Smooth muscle cell (in vitro differentiated cells): ENCODE data around the gene SPRR2E. TPM values are rescaled to one million over a fixed set of nuclear protein-coding genes. Genes with fewer than 3 reads are reported as not detected.

Experiments
- DNase-seq: peaks from one replicate; lab custom pipeline; 2025; ENCODE audit not compliant: unreplicated experiment; lab: John Stamatoyannopoulos, UW
- H2AFZ ChIP-seq: fragments of 200-600 bp; sonication (generic); 2 replicates; pipeline ENCODE4 v1.6.0; 2016; ENCODE audit warnings: antibody characterized with exemption, low read depth, mild to moderate bottlenecking
- H3F3A ChIP-seq: fragments of 200-600 bp; sonication (generic); 2 replicates; pipeline ENCODE4 v1.6.0; 2017; ENCODE audit warnings: antibody characterized with exemption, low read depth
- H3K27ac ChIP-seq: fragments of 200-600 bp; sonication (generic); 2 replicates; pipeline ENCODE4 v1.5.1; 2016; ENCODE audit warnings: low read depth, mild to moderate bottlenecking
- H3K27me3 ChIP-seq: fragments of 200-600 bp; sonication (generic); 2 replicates; pipeline ENCODE4 v1.6.1; 2016; ENCODE audit warnings: low read depth, mild to moderate bottlenecking
- H3K36me3 ChIP-seq: fragments of 200-600 bp; sonication (generic); 2 replicates; pipeline ENCODE4 v1.5.1; 2016; ENCODE audit warnings: low read depth
- H3K4me1 ChIP-seq: fragments of 200-600 bp; sonication (generic); 2 replicates; pipeline ENCODE4 v1.5.1; 2016; ENCODE audit warnings: low read depth
- H3K4me2 ChIP-seq: fragments of 200-600 bp; sonication (generic); 2 replicates; pipeline ENCODE4 v1.6.0; 2016; ENCODE audit warnings: mild to moderate bottlenecking
- H3K4me3 ChIP-seq: fragments of 200-600 bp; sonication (generic); 2 replicates; pipeline ENCODE4 v1.5.1; 2016; ENCODE audit warnings: mild to moderate bottlenecking
- H3K79me2 ChIP-seq: fragments of 200-600 bp; sonication (generic); 2 replicates; pipeline ENCODE4 v1.6.0; 2016; ENCODE audit warnings: low read depth, mild to moderate bottlenecking
- H3K9ac ChIP-seq: fragments of 200-600 bp; sonication (generic); 2 replicates; pipeline ENCODE4 v1.6.0; 2016; ENCODE audit warnings: low read depth
- H3K9me3 ChIP-seq: fragments of 200-600 bp; sonication (generic); replicated peaks from 2 replicates; pipeline ENCODE4 v1.5.1; 2016; ENCODE audit warnings: low read depth
- H4K20me1 ChIP-seq: fragments of 200-600 bp; sonication (generic); 2 replicates; pipeline ENCODE4 v1.6.0; 2016; ENCODE audit warnings: low read depth
- WGBS: methylation state at CpG from one replicate; pipeline ENCODE4 v1.1.7; 2016; ENCODE audit warnings: low lambda C conversion rate; 5-methylcytosine and 5-hydroxymethylcytosine counted together
- polyA plus RNA-seq: library from polyadenylated mRNA; unstranded; fragments of >200 nt; fragmentation: Nextera tagmentation; extraction: Ambion mirVana; gene quantifications from 2 replicates; pipeline ENCODE4 v1.2.1, GENCODE V29; 2016
- total RNA-seq: library from RNA; depleted of rRNA; stranded (reverse); fragments of >200 nt; gene quantifications from 2 replicates; pipeline ENCODE4 v1.2.3, GENCODE V29; 2014
- TF ChIP-seq, protein P1 (sequence below): fragments of 200-600 bp; sonication (generic); IDR thresholded peaks from 2 replicates; pipeline ENCODE4 v1.5.1; 2017; ENCODE audit warnings: borderline replicate concordance, mild to moderate bottlenecking, antibody characterized with exemption; ENCODE audit not compliant: insufficient read depth, poor library complexity, severe bottlenecking

Gene SPRR2E
- total RNA-seq (1.4 TPM in 1 of 2 replicates, not detected in the other), polyA plus RNA-seq (2.7 and 8.5 TPM in 2 replicates)

GRCh38 chr1:153094426-153094825 is at the start of gene SPRR2E:
TSS of gene SPRR2E (minus strand) at chr1:153094526. CDS start at chr1:153093751, 775 bp downstream.
- Histone ChIP-seq H3K9ac (no peak within 1 kb of the TSS), H3F3A (no peaks in the 10 kb centered on the region), H4K20me1 (no peaks in the 10 kb centered on the region), H2AFZ (no peak within 1 kb of the TSS), H3K9me3 (no peaks in the 10 kb centered on the region), H3K79me2 (no peaks in the 10 kb centered on the region), H3K4me2 (no peak within 1 kb of the TSS), H3K27ac (no peak within 1 kb of the TSS), H3K4me3 (no peak within 1 kb of the TSS), H3K36me3 (no peaks in the 10 kb centered on the region), H3K4me1 (no peaks in the 10 kb centered on the region), H3K27me3 (no peaks in the 10 kb centered on the region)
- TF ChIP-seq, protein P1, sequence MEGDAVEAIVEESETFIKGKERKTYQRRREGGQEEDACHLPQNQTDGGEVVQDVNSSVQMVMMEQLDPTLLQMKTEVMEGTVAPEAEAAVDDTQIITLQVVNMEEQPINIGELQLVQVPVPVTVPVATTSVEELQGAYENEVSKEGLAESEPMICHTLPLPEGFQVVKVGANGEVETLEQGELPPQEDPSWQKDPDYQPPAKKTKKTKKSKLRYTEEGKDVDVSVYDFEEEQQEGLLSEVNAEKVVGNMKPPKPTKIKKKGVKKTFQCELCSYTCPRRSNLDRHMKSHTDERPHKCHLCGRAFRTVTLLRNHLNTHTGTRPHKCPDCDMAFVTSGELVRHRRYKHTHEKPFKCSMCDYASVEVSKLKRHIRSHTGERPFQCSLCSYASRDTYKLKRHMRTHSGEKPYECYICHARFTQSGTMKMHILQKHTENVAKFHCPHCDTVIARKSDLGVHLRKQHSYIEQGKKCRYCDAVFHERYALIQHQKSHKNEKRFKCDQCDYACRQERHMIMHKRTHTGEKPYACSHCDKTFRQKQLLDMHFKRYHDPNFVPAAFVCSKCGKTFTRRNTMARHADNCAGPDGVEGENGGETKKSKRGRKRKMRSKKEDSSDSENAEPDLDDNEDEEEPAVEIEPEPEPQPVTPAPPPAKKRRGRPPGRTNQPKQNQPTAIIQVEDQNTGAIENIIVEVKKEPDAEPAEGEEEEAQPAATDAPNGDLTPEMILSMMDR: no peak
- no peak for DNase-seq

- no peaks in the 10 kb centered on the region for H3F3A ChIP-seq
- no peak overlapping the region for H2AFZ ChIP-seq
- H3K27ac ChIP-seq: no peak overlapping the region
- TF ChIP-seq, protein P1: no peak
- no peak overlapping the region for H3K4me2 ChIP-seq
- H3K27me3 ChIP-seq: no peaks in the 10 kb centered on the region
- no peaks in the 10 kb centered on the region for H3K36me3 ChIP-seq
- no peaks in the 10 kb centered on the region for H3K4me1 ChIP-seq
- H3K4me3 ChIP-seq: no peak overlapping the region
- peaks cover 7% of the 10 kb centered on the region for H3K9me3 ChIP-seq
- 79% methylated on average over 3 of the region's 3 CpGs for WGBS
- DNase-seq: no peak
- H3K79me2 ChIP-seq: no peaks in the 10 kb centered on the region
- no peak overlapping the region for H3K9ac ChIP-seq
- no peaks in the 10 kb centered on the region for H4K20me1 ChIP-seq
These were observed 47.1 kb upstream of the SPRR2E start for GRCh38 chr1:153141377-153141776.

DNA sequence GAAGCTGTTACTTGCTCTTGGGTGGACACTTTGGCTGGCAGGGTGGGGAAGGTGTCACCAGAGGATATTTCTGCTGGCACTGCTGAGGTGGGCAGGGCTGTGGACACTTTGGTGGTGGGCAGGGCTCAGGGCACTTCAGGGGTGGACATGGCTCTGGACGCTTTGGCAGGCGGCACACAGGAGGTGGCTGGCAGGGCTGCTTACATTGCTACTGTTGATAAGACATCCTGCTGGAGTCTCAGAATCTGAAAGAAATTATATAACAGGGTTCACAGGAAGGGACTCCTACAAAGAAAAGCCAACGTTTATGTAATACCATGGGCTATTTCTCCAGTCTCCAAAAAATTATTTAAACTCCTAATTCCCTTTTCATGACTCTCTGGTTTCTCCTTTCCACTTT is 46.2 kb upstream of the SPRR2E start:
- Histone ChIP-seq H3K79me2 (no peaks in the 10 kb centered on the region), H3K27ac (no peak overlapping the region), H3K36me3 (no peaks in the 10 kb centered on the region), H2AFZ (no peak overlapping the region), H3K4me2 (no peak overlapping the region), H3K4me3 (no peak overlapping the region), H3K9me3 (peaks cover 7% of the 10 kb centered on the region), H3K4me1 (no peaks in the 10 kb centered on the region), H3K9ac (no peak overlapping the region), H3K27me3 (no peaks in the 10 kb centered on the region), H4K20me1 (no peaks in the 10 kb centered on the region), H3F3A (no peaks in the 10 kb centered on the region)
- TF ChIP-seq, protein P1: no peak
- 77% methylated on average over 3 of the region's 3 CpGs for WGBS
- DNase-seq: no peak

DNA sequence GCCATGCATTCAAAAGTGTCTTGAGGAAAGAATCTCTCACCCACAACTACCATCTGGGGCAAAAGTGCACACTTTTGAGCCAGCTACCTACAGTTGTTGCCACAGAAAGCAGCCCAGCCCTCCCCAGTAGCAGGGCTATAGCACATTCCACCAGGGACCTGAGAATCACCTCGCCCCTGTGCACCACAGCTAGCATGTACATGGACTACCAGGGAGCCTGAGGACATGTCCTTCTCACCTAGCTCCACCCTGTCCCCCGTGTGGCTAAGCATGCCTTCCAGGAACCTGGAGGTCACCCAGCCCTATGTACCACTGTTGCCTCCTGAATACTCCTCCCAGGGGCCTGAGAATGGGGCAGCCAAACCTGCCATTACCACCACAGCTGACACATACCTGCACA is 39.4 kb upstream of the SPRR2E start:
- no peak overlapping the region for H3K4me3 ChIP-seq
- no peak overlapping the region for H3K27ac ChIP-seq
- no peak for DNase-seq
- no peak overlapping the region for H3K9ac ChIP-seq
- H4K20me1 ChIP-seq: no peaks in the 10 kb centered on the region
- TF ChIP-seq, protein P1: no peak
- H3F3A ChIP-seq: no peaks in the 10 kb centered on the region
- H2AFZ ChIP-seq: no peak overlapping the region
- no peaks in the 10 kb centered on the region for H3K79me2 ChIP-seq
- no peak overlapping the region for H3K4me2 ChIP-seq
- no peaks in the 10 kb centered on the region for H3K36me3 ChIP-seq
- H3K9me3 ChIP-seq: peaks cover 2% of the 10 kb centered on the region
- no peaks in the 10 kb centered on the region for H3K4me1 ChIP-seq
- no peaks in the 10 kb centered on the region for H3K27me3 ChIP-seq
- WGBS: 82% methylated on average over 2 of the region's 2 CpGs
